Measurements from ENCODE around the gene CRTAC1.

DNA sequence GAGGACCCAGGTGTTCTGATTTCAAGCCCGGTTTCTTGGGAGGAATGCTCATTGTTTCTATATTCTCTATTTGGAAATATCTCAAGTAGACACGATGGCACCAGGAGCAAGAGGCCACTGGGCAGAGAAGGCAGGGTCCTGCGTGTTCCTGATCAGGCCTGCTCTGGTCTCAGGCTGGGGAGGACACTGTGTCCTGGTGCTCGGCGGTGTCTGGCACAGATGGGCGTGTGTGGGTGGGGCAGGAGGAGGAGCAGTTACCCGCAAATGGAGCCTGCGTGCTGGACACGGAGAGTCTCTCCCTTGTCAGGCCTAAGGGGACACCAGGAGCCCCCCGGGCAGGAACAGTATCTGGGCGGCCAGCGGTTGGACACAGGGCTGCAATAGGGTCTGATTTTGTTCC lies 206.7 kb downstream of the CRTAC1 start:
- TF ChIP-seq CTCF (IDR thresholded peaks at IDR 0.05; ENCODE audit: low read depth, low read length, missing input control), result no peak
- no peak for TF ChIP-seq RAD21 (IDR thresholded peaks at IDR 0.05)
- TF ChIP-seq MAX (IDR thresholded peaks at IDR 0.05), result no peak
- no peak for TF ChIP-seq YY1 (IDR thresholded peaks at IDR 0.05)
- TF ChIP-seq RXRA (IDR thresholded peaks at IDR 0.05), result no peak
- no peak for TF ChIP-seq GABPA (IDR thresholded peaks at IDR 0.05 in 1 of 2, conservative IDR thresholded peaks at IDR 0.05 in 1 of 2)
- TF ChIP-seq TAF1 (conservative IDR thresholded peaks at IDR 0.05), result no peak
- no peak for TF ChIP-seq REST (IDR thresholded peaks at IDR 0.05)
- TF ChIP-seq SP1 (IDR thresholded peaks at IDR 0.05), result no peak
- TF ChIP-seq, protein P1, sequence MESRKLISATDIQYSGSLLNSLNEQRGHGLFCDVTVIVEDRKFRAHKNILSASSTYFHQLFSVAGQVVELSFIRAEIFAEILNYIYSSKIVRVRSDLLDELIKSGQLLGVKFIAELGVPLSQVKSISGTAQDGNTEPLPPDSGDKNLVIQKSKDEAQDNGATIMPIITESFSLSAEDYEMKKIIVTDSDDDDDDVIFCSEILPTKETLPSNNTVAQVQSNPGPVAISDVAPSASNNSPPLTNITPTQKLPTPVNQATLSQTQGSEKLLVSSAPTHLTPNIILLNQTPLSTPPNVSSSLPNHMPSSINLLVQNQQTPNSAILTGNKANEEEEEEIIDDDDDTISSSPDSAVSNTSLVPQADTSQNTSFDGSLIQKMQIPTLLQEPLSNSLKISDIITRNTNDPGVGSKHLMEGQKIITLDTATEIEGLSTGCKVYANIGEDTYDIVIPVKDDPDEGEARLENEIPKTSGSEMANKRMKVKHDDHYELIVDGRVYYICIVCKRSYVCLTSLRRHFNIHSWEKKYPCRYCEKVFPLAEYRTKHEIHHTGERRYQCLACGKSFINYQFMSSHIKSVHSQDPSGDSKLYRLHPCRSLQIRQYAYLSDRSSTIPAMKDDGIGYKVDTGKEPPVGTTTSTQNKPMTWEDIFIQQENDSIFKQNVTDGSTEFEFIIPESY (IDR thresholded peaks at IDR 0.05), result no peak
- TF ChIP-seq HNF4G (IDR thresholded peaks at IDR 0.05), result no peak
- no peak for TF ChIP-seq FOXA1 (IDR thresholded peaks at IDR 0.05)
- no peak for TF ChIP-seq FOXA2 (IDR thresholded peaks at IDR 0.05)
- TF ChIP-seq, protein P2, sequence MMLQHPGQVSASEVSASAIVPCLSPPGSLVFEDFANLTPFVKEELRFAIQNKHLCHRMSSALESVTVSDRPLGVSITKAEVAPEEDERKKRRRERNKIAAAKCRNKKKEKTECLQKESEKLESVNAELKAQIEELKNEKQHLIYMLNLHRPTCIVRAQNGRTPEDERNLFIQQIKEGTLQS (IDR thresholded peaks at IDR 0.05), result no peak

All from liver (tissue), 3 donors.